ENCODE results near the gene TLCD5. TPM values are rescaled to one million over a fixed set of nuclear protein-coding genes. Genes with fewer than 3 reads are reported as not detected.

Gene TLCD5
- total RNA-seq, 1 experiment from 2014 or later: 11.1 TPM

DNA sequence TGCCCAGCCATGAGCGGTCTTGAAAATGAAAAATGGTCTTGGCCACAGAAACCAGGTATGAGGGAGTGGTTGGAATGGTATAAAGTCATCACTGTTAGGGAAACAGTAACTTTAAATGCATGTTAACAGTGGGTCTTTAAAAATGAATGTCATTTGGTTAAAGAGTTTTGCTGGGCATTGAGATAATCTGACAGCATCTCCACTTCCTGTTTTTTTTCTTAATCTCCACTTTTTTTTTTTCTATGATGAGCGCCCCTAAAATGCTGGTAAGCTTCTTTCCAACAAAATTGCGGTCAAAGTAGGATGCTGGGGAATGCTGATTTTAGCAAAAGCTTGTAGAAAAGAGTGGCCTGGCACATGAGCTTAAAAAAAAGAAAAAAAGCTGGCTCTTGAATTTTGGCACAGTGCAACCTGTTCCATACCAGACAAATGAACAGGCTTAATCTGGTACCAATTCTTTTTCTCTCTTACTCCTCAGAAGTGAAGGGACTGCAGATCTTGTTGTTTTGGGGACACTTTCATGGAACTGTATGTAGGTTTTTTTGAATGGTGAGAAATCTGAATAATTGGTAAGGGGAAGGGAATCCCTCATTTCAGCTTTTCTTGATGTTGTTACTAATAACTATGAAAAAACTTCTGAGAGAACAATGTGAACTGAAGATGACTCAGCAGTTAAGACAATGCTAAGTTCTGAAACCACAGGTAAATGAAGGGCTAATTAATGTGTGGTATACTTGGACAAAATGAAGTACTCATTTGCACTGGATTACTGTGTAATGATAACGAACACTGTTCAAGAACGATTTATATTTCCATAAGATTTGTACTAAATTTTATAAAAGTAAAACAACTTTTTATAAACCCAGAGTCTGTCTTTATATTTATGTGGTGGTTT lies 8.0 kb downstream of the TLCD5 start:
- H3K4me3 ChIP-seq (ENCODE audit: low read depth, low read length, poor library complexity, severe bottlenecking): no peak overlapping the region
- CTCF ChIA-PET: no interaction called here
- peaks cover 14% of the 10 kb centered on the region for H3K36me3 ChIP-seq (ENCODE audit: insufficient read depth, low read length, poor library complexity, severe bottlenecking)
- H3K27me3 ChIP-seq (replicated peaks; ENCODE audit: insufficient read depth, low read depth, low read length, poor library complexity): no peaks in the 10 kb centered on the region
- no TSS peak for BruUV-seq (replicated peaks)
- intact Hi-C loops (cut with micrococcal nuclease; ENCODE audit: unreplicated experiment): loop anchor here (10.0 kb wide), 2 partner anchors 472 to 622 kb away; no protein-coding TSS in a partner anchor
- H3K9me3 ChIP-seq (ENCODE audit: low read depth, low read length, poor library complexity, severe bottlenecking): no peaks in the 10 kb centered on the region
- H3K27ac ChIP-seq (ENCODE audit: low read depth, low read length, poor library complexity, severe bottlenecking): no peak overlapping the region
- TF ChIP-seq EZH2 (IDR thresholded peaks at IDR 0.05; ENCODE audit: borderline replicate concordance, low read depth, low read length, poor library complexity, severe bottlenecking): no peak
- TF ChIP-seq, protein P1, sequence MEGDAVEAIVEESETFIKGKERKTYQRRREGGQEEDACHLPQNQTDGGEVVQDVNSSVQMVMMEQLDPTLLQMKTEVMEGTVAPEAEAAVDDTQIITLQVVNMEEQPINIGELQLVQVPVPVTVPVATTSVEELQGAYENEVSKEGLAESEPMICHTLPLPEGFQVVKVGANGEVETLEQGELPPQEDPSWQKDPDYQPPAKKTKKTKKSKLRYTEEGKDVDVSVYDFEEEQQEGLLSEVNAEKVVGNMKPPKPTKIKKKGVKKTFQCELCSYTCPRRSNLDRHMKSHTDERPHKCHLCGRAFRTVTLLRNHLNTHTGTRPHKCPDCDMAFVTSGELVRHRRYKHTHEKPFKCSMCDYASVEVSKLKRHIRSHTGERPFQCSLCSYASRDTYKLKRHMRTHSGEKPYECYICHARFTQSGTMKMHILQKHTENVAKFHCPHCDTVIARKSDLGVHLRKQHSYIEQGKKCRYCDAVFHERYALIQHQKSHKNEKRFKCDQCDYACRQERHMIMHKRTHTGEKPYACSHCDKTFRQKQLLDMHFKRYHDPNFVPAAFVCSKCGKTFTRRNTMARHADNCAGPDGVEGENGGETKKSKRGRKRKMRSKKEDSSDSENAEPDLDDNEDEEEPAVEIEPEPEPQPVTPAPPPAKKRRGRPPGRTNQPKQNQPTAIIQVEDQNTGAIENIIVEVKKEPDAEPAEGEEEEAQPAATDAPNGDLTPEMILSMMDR (conservative IDR thresholded peaks at IDR 0.05; ENCODE audit: low read depth, low read length): no peak
- peaks cover 32% of the 10 kb centered on the region for H3K4me1 ChIP-seq (ENCODE audit: insufficient read depth, low read length, poor library complexity, severe bottlenecking)
- DNase-seq (ENCODE audit: low spot score): no peak
- POLR2A ChIA-PET (ENCODE audit: low non-redundant PET): no interaction called here

DNA sequence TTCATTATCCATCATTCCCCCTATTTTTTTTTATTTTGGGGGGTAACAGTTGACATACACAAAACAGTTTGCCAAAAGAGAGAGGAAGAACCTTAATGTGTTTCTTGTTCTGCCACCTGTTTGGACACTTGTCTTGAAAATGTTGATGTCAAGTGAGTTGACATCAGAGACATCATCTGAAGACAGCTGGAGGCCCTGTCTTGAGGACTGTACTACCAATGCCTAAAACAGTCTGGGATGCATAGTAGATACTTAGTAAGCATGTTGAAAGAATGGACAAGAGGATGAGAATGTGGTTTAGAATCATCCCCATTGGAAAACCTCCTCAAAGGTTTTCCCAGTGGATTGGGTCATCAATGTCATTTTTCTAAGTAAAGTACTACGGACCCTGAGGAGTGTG lies 8.7 kb downstream of the TLCD5 start:
- POLR2A ChIA-PET (ENCODE audit: low non-redundant PET): no interaction called here
- Histone ChIP-seq H3K36me3 (ENCODE audit: insufficient read depth, low read length, poor library complexity, severe bottlenecking) (peaks cover 14% of the 10 kb centered on the region), H3K27ac (ENCODE audit: low read depth, low read length, poor library complexity, severe bottlenecking) (no peak overlapping the region), H3K4me1 (ENCODE audit: insufficient read depth, low read length, poor library complexity, severe bottlenecking) (peaks cover 32% of the 10 kb centered on the region), H3K27me3 (replicated peaks; ENCODE audit: insufficient read depth, low read depth, low read length, poor library complexity) (no peaks in the 10 kb centered on the region), H3K4me3 (ENCODE audit: low read depth, low read length, poor library complexity, severe bottlenecking) (no peak overlapping the region), H3K9me3 (ENCODE audit: low read depth, low read length, poor library complexity, severe bottlenecking) (no peaks in the 10 kb centered on the region)
- no peak for DNase-seq (ENCODE audit: low spot score)
- CTCF ChIA-PET: interaction anchor here (1.0 kb wide), 1 partner anchor 95 kb away, joined by 3 read pairs; no protein-coding TSS in a partner anchor
- intact Hi-C loops (cut with micrococcal nuclease; ENCODE audit: unreplicated experiment): loop anchor here (10.0 kb wide), 2 partner anchors 471 to 621 kb away; no protein-coding TSS in a partner anchor
- TF ChIP-seq, protein P1 (conservative IDR thresholded peaks at IDR 0.05; ENCODE audit: low read depth, low read length): no peak
- TF ChIP-seq EZH2 (IDR thresholded peaks at IDR 0.05; ENCODE audit: borderline replicate concordance, low read depth, low read length, poor library complexity, severe bottlenecking): no peak
- no TSS peak for BruUV-seq (replicated peaks)

DNA sequence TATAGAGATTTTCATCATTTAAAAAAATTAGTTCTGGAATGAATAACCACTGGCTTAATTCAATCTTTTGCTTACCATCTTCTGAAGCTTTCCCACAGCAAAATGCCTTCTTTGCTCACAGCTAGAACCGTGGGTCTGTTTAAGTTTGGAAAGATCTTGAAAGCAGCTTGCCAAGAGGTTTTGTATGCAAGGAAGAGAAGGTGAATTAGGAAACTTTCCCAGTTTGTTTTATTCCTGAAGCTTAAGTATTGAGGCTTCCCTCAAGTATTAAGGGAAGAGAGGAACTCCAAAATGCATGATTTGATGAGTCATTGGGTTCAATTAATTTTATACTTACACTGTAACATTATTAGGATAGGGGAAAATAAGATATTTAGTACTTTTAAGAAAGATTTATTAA lies 9.2 kb downstream of the TLCD5 start:
- intact Hi-C loops (cut with micrococcal nuclease; ENCODE audit: unreplicated experiment): loop anchor here (10.0 kb wide), 2 partner anchors 470 to 620 kb away; no protein-coding TSS in a partner anchor
- Histone ChIP-seq H3K9me3 (ENCODE audit: low read depth, low read length, poor library complexity, severe bottlenecking) (no peaks in the 10 kb centered on the region), H3K4me1 (ENCODE audit: insufficient read depth, low read length, poor library complexity, severe bottlenecking) (peaks cover 27% of the 10 kb centered on the region), H3K4me3 (ENCODE audit: low read depth, low read length, poor library complexity, severe bottlenecking) (no peak overlapping the region), H3K27ac (ENCODE audit: low read depth, low read length, poor library complexity, severe bottlenecking) (no peak overlapping the region), H3K27me3 (replicated peaks; ENCODE audit: insufficient read depth, low read depth, low read length, poor library complexity) (no peaks in the 10 kb centered on the region), H3K36me3 (ENCODE audit: insufficient read depth, low read length, poor library complexity, severe bottlenecking) (peaks cover 14% of the 10 kb centered on the region)
- BruUV-seq (replicated peaks): no TSS peak
- ChIA-PET POLR2A (ENCODE audit: low non-redundant PET) (no interaction called here), CTCF (interaction anchor here (1.0 kb wide), 1 partner anchor 94 kb away, joined by 3 read pairs; no protein-coding TSS in a partner anchor)
- TF ChIP-seq, protein P1 (conservative IDR thresholded peaks at IDR 0.05; ENCODE audit: low read depth, low read length): no peak
- no peak for TF ChIP-seq EZH2 (IDR thresholded peaks at IDR 0.05; ENCODE audit: borderline replicate concordance, low read depth, low read length, poor library complexity, severe bottlenecking)
- DNase-seq (ENCODE audit: low spot score): no peak
